Measurements from ENCODE around the gene APC2.
"Not testable (repeated sequence)": the region's sequence is repeated elsewhere in the genome, so short reads cannot be mapped to it uniquely, and the experiment has no call there.

Gene APC2

DNA sequence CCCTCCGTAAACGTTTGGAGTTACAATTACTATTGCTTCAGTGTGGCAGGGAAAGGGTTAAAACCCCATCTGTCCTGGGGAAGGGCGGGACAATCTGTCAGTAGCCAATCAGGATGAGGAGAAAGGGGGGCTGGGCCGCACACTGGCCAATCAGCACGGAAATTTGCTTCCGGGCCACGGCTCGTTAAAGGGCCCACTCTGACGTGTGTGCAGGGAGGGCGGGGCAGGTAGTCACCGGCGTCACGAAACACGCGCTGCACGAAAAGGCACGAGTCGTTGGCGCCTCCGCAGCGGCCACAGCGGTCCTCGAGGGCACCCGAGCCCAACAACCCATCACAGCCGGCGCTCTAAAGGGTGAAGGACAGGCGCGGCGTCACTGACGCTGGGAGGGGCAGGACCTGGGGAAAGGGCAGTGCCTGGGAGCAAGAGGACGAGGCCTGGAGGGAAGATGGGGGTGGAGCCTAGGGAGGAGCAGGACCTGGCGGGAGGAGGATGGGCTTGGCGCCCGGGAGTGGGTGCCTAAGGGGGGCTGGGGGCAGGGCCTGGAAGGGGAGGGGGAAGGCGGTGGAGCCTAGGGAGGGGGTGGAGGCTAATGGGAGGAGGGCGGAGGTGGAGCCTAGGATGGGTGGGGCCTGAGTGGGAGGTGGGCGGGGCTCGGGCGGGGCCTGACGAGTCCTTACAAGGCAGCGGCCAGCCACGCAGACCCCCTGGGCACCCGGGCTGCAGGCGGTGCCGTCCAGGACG, 58.0 kb downstream of the APC2 start:
- peak; percentile 81 to 82 for DNase-seq (ENCODE audit: low read depth in 2 of 2, low spot score in 1 of 2)

- no peak for DNase-seq (ENCODE audit: low read depth in 2 of 2, low spot score in 1 of 2)
Measured at GRCh38 chr19:1508507-1508856, 58.6 kb downstream of the APC2 start.

GRCh38 chr19:1509602-1510441, 59.9 kb downstream of the APC2 start:
- no peak for DNase-seq (ENCODE audit: low read depth in 2 of 2, low spot score in 1 of 2)

- DNase-seq (ENCODE audit: low read depth in 2 of 2, low spot score in 1 of 2), result no peak
Measured at GRCh38 chr19:1510442-1510806, 60.5 kb downstream of the APC2 start.

- DNase-seq (ENCODE audit: low read depth in 2 of 2, low spot score in 1 of 2), result no peak
Measured at GRCh38 chr19:1510807-1511206, 60.9 kb downstream of the APC2 start.

DNA sequence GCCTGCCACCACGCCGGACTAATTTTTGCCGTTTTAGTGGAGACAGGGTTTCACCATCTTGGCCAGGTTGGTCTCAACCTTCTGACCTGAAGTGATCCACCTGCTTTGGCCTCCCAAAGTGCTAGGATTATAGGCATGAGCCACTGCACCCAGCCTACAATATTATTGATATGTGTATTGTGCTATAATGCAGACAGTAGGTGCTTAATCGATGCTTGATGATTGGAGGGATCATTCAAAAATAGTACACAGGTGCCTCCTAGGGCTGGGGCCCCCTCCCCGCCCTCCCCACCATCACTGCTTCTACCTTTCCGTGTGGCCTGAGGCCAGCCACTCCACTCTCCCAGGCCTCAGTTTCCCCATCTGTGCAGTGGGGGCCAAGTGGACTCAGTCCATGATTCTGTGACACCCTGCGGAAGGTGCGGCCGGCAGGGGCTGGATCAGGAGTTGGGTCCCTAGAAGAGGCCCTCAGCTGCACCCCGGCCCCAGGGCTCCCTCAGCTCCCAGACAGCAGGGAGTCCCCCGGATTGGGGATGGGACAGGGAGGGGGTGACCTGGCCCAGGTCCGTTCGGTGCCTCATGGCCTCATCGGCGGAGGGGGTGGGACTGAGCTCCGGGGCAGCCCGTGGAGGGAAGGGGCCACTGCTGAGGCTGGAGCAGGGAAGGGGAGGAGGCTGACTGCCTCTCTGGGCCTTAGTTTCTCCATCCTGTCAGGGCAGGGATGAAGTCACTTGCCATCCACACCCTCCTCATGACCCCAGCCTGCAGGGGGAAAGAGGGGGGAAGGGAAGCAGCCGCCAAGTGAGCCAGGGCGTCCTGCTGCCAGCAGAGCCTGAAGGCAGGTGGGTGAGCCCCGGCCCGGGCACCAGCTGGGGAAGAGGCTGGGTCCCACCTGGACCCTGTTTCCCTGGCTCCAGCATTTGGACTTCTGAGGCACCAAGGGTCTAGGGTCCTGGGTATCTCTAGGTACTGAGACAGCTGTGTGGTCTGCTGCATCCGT, 61.7 kb downstream of the APC2 start:
- no peak for DNase-seq (ENCODE audit: low read depth in 2 of 2, low spot score in 1 of 2)

- peak in 1 of 2 donors; percentile 36 for DNase-seq (ENCODE audit: low read depth in 2 of 2, low spot score in 1 of 2)
Measured at GRCh38 chr19:1512671-1513498, 63.0 kb downstream of the APC2 start, which contains the start of gene ADAMTSL5. Gene ADAMTSL5 (minus strand): TSS chr19:1513019. CDS start chr19:1510943, 2,076 bp downstream.

DNA sequence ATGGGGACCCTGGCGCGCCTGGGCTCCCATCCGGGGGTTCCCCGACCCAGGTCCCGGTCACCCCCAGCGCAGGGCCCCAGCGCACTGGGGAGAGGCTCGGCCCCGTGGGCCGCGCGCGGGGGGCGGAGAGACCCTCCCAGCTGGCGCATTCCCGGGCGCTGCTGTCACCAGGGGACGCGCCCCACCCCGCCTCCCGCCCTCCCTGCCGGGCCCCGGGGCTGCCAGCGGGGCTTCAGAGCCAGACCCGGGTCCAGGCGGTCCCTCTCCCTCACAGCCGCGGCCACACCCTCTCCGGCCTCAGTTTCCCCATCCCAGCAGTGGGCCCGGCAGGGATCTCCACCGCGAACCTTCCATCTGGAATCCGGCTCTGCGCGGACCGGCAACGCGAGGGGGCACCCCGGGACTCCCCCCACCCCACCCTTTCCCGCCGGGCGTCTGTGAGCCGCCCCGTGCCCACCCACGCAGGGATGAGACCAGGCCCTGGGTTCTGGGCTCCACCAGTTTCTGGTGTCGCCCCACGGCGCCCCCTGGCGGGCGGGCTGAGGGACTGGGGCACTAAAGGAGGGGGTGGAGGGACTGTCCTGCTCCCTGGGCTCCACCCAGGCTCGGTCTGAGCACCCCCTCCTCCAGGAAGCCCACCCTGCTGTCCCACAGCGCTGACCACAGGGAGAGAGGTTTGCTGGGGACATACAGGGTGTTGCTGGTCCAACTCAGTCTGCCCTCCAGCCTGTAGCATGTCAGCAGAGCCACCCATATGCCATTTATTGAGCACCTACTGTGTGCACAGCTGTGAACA, 63.8 kb downstream of the APC2 start:
- peak; percentile 11 to 24 for DNase-seq (ENCODE audit: low read depth in 2 of 2, low spot score in 1 of 2)

DNA sequence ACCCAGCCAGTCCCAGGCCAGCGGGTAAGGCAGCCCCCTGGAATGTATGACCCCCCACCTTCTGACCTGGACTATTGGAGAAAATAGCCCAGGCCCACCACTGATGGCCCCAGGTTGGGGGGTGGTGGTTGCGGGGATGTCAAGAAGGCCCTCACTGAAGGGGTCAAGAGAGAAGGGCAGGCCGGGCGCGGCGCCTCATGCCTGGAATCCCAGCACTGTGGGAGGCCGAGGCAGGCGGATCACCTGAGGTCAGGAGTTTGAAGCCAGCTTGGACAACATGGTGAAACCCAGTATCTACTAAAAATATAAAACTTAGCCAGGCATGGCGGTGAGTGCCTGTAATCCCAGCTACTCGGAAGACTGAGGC, 64.4 kb downstream of the APC2 start:
- DNase-seq (ENCODE audit: low read depth in 2 of 2, low spot score in 1 of 2), result no peak

- no peak for DNase-seq (ENCODE audit: low read depth in 2 of 2, low spot score in 1 of 2)
Measured at GRCh38 chr19:1514986-1515721, 65.2 kb downstream of the APC2 start.

GRCh38 chr19:1516395-1516753, 66.5 kb downstream of the APC2 start:
- no peak for DNase-seq (ENCODE audit: low read depth in 2 of 2, low spot score in 1 of 2)

DNA sequence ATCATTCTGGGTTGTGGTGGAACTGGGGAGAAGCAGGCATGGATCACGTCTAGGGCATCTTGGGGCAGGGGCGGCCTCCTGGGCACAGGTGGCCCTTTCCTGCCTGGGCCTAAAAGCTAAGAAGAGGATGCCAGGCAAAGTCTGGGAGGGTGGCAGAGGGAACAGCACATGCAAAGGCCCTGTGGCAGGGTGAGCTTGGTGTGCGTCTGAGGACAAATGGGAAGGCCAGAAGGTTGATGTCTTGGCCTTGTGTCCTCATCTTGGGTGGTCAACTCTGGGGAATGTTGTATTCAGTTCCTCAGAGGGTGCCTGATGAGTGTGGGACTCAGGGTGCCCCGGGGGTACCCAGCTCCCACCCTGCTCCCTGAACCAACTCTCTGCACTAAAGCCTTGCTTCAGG, 68.5 kb downstream of the APC2 start:
- DNase-seq (ENCODE audit: low read depth in 2 of 2, low spot score in 1 of 2), result no peak

GRCh38 chr19:1519802-1520201, 69.9 kb downstream of the APC2 start:
- not testable (repeated sequence) for DNase-seq (ENCODE audit: low read depth in 2 of 2, low spot score in 1 of 2)

DNA sequence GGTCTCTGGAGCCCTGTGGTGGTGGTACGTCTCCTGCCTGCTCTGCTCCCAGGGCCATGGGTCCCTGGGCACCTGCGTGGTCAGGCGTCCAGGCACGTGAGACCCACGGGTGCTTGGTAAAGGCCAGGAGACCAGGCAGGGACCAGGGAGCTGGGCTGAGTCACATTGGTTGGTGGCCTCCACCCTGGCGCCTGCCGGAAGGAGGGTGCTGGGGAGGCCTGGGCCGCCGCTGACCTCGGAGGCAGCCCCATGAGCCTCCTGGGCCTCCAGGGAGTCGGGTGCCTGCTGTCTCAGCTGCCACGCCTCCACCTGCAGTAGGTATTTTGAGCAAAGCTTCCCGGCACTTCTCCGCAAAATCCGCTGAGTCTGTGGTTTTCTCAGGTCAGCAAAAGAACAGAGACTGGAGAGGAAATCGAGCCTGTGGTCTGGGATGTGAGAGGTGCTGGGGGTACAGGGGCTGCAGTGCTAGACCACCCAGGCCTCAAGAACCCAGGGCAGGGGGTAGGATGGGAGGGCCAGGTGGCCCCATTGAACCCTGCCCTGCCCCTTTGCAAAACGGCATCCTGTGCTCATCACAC, 70.4 kb downstream of the APC2 start:
- DNase-seq (ENCODE audit: low read depth in 2 of 2, low spot score in 1 of 2), result no peak

- DNase-seq (ENCODE audit: low read depth in 2 of 2, low spot score in 1 of 2), result no peak
Measured at GRCh38 chr19:1521636-1522035, 71.7 kb downstream of the APC2 start.

- no peak for DNase-seq (ENCODE audit: low read depth in 2 of 2, low spot score in 1 of 2)
Measured at GRCh38 chr19:1522061-1522460, 72.1 kb downstream of the APC2 start.

DNA sequence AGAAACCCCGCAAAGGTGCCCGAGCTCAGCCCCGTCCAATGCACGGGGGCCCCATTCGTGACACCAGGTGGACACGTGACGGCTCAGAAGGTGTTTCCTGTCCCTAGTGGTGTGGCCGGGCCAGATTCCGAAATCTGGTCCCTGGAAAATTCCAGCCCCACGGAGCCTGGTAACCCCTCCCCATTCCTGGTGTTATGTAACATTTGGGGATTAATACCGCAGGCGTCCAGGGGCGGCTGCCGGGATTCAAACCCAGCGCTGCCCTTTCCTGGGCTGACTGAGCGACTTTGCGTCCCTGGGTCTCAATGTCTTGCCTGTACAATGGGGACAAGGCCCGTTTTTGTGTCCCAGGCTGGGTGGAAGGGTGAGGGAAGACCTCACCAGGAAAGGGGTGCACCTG, 72.9 kb downstream of the APC2 start:
- no peak for DNase-seq (ENCODE audit: low read depth in 2 of 2, low spot score in 1 of 2)
